Neural cell (in vitro differentiated cells): ENCODE results near the gene THBS1. TPM values are rescaled to one million over a fixed set of nuclear protein-coding genes. Genes with fewer than 3 reads are reported as not detected.

Source experiments
- H2AFZ ChIP-seq: fragments of 200-600, 300-800 bp; sonication (generic), shearing (Covaris generic); 2 replicates; pipeline ENCODE4 v1.6.0; 2014; ENCODE audit warnings: low read depth, mild to moderate bottlenecking, antibody characterized with exemption, low read length, moderate library complexity
- H3F3A ChIP-seq: fragments of 200-600 bp; shearing (Covaris generic); 2 replicates; pipeline ENCODE4 v1.6.1; 2016; ENCODE audit warnings: mild to moderate bottlenecking, moderate library complexity, mixed read lengths, antibody characterized with exemption, low read length; ENCODE audit not compliant: insufficient read depth, poor library complexity, severe bottlenecking
- H3K27ac ChIP-seq: fragments of 200-600, 300-800 bp; sonication (generic), shearing (Covaris generic); 2 replicates; pipeline ENCODE4 v1.5.1; 2014; ENCODE audit warnings: mild to moderate bottlenecking, low read length, moderate library complexity
- H3K27me3 ChIP-seq: fragments of 300-800, 200-600 bp; sonication (generic), shearing (Covaris generic); 2 replicates; pipeline ENCODE4 v1.6.0; 2014; ENCODE audit warnings: mild to moderate bottlenecking, low read depth, low read length, moderate library complexity; ENCODE audit not compliant: insufficient read depth
- H3K36me3 ChIP-seq: fragments of 300-800, 200-600 bp; sonication (generic), shearing (Covaris generic); 2 replicates; pipeline ENCODE4 v1.5.1; 2014; ENCODE audit warnings: mild to moderate bottlenecking, antibody characterized with exemption, low read length, moderate library complexity; ENCODE audit not compliant: insufficient read depth
- H3K4me2 ChIP-seq: fragments of 300-800, 200-600 bp; sonication (generic), shearing (Covaris generic); 2 replicates; pipeline ENCODE4 v1.6.0; 2014; ENCODE audit warnings: mild to moderate bottlenecking, low read length
- H3K4me3 ChIP-seq: fragments of 300-800, 200-600 bp; sonication (generic), shearing (Covaris generic); 2 replicates; pipeline ENCODE4 v1.5.1; 2014; ENCODE audit warnings: mild to moderate bottlenecking, low read length, moderate library complexity
- H3K79me2 ChIP-seq: fragments of 200-600 bp; shearing (Covaris generic); replicated peaks from 2 replicates; pipeline ENCODE4 v1.6.0; 2014; ENCODE audit warnings: mild to moderate bottlenecking, low read length, moderate library complexity; ENCODE audit not compliant: insufficient read depth
- H3K9ac ChIP-seq: fragments of 300-800, 200-600 bp; sonication (generic), shearing (Covaris generic); 2 replicates; pipeline ENCODE4 v1.6.1; 2016; ENCODE audit warnings: mild to moderate bottlenecking, low read length, mixed read lengths
- H3K9me2 ChIP-seq: fragments of 200-600 bp; shearing (Covaris generic); 2 replicates; pipeline ENCODE4 v1.6.1; 2016; ENCODE audit warnings: mild to moderate bottlenecking, low read length, mixed read lengths; ENCODE audit not compliant: insufficient read depth
- H3K9me3 ChIP-seq: fragments of 200-600, 300-800 bp; sonication (generic), shearing (Covaris generic); 2 replicates; pipeline ENCODE4 v1.6.1; 2016; ENCODE audit warnings: mild to moderate bottlenecking, mixed run types, low read length, moderate library complexity, mixed read lengths
- H4K20me1 ChIP-seq: fragments of 200-600 bp; shearing (Covaris generic); 2 replicates; pipeline ENCODE4 v1.6.1; 2016; ENCODE audit warnings: mild to moderate bottlenecking, mixed run types; ENCODE audit not compliant: insufficient read depth
- EP300 ChIP-seq: fragments of 450-650 bp; conservative IDR thresholded peaks from 2 replicates; pipeline ENCODE4 v1.6.1; 2014; ENCODE audit warnings: antibody characterized with exemption, mild to moderate bottlenecking, moderate library complexity; ENCODE audit not compliant: poor library complexity, severe bottlenecking
- EZH2 ChIP-seq: fragments of 200-600, 300-800 bp; shearing (Covaris generic), sonication (generic); IDR thresholded peaks from 2 replicates; pipeline ENCODE4 v1.6.1; 2014; ENCODE audit warnings: antibody characterized with exemption, low read length, borderline replicate concordance, mild to moderate bottlenecking; ENCODE audit not compliant: insufficient read depth, poor library complexity, severe bottlenecking
- MXI1 ChIP-seq: fragments of 450-650 bp; conservative IDR thresholded peaks from 2 replicates; pipeline ENCODE4 v1.6.1; 2014; ENCODE audit warnings: antibody characterized with exemption, mild to moderate bottlenecking; ENCODE audit not compliant: poor library complexity, severe bottlenecking
- POLR2AphosphoS5 ChIP-seq: IDR thresholded peaks from 2 replicates; pipeline ENCODE4 v1.6.1; 2012
- RAD21 ChIP-seq: fragments of 450-650 bp; conservative IDR thresholded peaks from 2 replicates; pipeline ENCODE4 v1.6.1; 2014; ENCODE audit warnings: antibody characterized with exemption, mild to moderate bottlenecking, moderate library complexity
- REST ChIP-seq: IDR thresholded peaks from 2 replicates; pipeline ENCODE4 v1.6.1; 2012; ENCODE audit warnings: borderline replicate concordance
- SMC3 ChIP-seq: fragments of 450-650 bp; conservative IDR thresholded peaks from 2 replicates; pipeline ENCODE4 v1.6.1; 2014; ENCODE audit warnings: antibody characterized with exemption, mild to moderate bottlenecking, moderate library complexity; ENCODE audit not compliant: poor library complexity
- TAF1 ChIP-seq: IDR thresholded peaks from 2 replicates; pipeline ENCODE4 v1.6.1; 2012; ENCODE audit warnings: low read depth
- polyA plus RNA-seq: library from polyadenylated mRNA; depleted of rRNA; stranded (reverse); fragments of >200 nt; gene quantifications from 2 replicates; pipeline ENCODE4 v1.2.3, GENCODE V29; 2014
- TF ChIP-seq, protein P1 (sequence below): fragments of 450-650 bp; IDR thresholded peaks from 2 replicates; pipeline ENCODE4 v1.5.1; 2014; ENCODE audit warnings: antibody characterized with exemption, mild to moderate bottlenecking, moderate library complexity; ENCODE audit not compliant: poor library complexity, severe bottlenecking

Gene THBS1
- polyA plus RNA-seq, 1 donor from 2014 or later: 0.22 TPM

GRCh38 chr15:39579487-39580116, 1.3 kb upstream of the THBS1 start:
- Histone ChIP-seq H4K20me1 (no peaks in the 10 kb centered on the region), H3K9ac (no peak overlapping the region), H3K9me3 (no peaks in the 10 kb centered on the region), H3K4me2 (peak overlapping the region; percentile 56), H3K9me2 (no peaks in the 10 kb centered on the region), H3K4me3 (peak overlapping the region; percentile 64), H3K36me3 (no peaks in the 10 kb centered on the region), H3K27ac (no peak overlapping the region), H3K79me2 (peaks cover 4% of the 10 kb centered on the region), H3F3A (no peaks in the 10 kb centered on the region), H2AFZ (no peak overlapping the region), H3K27me3 (peaks cover 31% of the 10 kb centered on the region)
- TF ChIP-seq MXI1 (no peak), REST (no peak), EP300 (no peak), TAF1 (no peak), SMC3 (no peak), RAD21 (no peak), EZH2 (no peak), POLR2AphosphoS5 (no peak)
- TF ChIP-seq, protein P1, sequence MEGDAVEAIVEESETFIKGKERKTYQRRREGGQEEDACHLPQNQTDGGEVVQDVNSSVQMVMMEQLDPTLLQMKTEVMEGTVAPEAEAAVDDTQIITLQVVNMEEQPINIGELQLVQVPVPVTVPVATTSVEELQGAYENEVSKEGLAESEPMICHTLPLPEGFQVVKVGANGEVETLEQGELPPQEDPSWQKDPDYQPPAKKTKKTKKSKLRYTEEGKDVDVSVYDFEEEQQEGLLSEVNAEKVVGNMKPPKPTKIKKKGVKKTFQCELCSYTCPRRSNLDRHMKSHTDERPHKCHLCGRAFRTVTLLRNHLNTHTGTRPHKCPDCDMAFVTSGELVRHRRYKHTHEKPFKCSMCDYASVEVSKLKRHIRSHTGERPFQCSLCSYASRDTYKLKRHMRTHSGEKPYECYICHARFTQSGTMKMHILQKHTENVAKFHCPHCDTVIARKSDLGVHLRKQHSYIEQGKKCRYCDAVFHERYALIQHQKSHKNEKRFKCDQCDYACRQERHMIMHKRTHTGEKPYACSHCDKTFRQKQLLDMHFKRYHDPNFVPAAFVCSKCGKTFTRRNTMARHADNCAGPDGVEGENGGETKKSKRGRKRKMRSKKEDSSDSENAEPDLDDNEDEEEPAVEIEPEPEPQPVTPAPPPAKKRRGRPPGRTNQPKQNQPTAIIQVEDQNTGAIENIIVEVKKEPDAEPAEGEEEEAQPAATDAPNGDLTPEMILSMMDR: no peak

DNA sequence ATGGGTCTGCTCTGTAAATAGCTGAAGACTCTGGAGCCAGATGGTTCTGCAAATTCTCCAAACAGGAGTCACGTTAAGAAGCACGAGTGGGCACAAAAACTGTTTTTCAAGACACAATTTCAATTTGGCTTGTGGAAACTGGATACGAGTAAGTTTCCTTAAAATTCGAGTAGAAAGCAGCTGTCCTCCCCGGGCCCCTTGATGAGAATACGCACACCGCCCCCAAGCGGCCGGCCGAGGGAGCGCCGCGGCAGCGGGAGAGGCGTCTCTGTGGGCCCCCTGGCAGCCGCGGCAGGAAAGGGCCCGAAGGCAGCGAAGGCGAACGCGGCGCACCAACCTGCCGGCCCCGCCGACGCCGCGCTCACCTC, 778 bp upstream of the THBS1 start:
- Histone ChIP-seq H4K20me1 (no peaks in the 10 kb centered on the region), H3K79me2 (peaks cover 4% of the 10 kb centered on the region), H3K27me3 (peaks cover 31% of the 10 kb centered on the region), H3K36me3 (no peaks in the 10 kb centered on the region), H3K9me3 (no peaks in the 10 kb centered on the region), H3K4me3 (peak overlapping the region; percentile 64), H3K27ac (no peak overlapping the region), H3K9ac (no peak overlapping the region), H3F3A (no peaks in the 10 kb centered on the region), H3K4me2 (peak overlapping the region; percentile 56), H3K9me2 (no peaks in the 10 kb centered on the region), H2AFZ (no peak overlapping the region)
- TF ChIP-seq, protein P1: peak; percentile 95
- TF ChIP-seq RAD21 (peak; percentile 88), REST (no peak), SMC3 (peak; percentile 91), POLR2AphosphoS5 (no peak), MXI1 (no peak)
